ENCODE data around the gene TMEM117.
A peak's percentile ranks its signal among the peaks of the same experiment; 100 is the strongest.
"Not testable (repeated sequence)": the region's sequence is repeated elsewhere in the genome, so short reads cannot be mapped to it uniquely, and the experiment has no call there.

Gene TMEM117

GRCh38 chr12:43841253-43841652 is 5.4 kb downstream of the TMEM117 start:
- no peak for DNase-seq

GRCh38 chr12:43842259-43842658 is 6.4 kb downstream of the TMEM117 start:
- no peak for DNase-seq

GRCh38 chr12:43847425-43848225 is 11.7 kb downstream of the TMEM117 start:
- DNase-seq: peak; percentile 36

GRCh38 chr12:43848226-43848507 is 12.3 kb downstream of the TMEM117 start:
- DNase-seq: peak; percentile 33

- DNase-seq: no peak
These were observed 12.9 kb downstream of the TMEM117 start for GRCh38 chr12:43848786-43849185.

- DNase-seq: no peak
These were observed 16.9 kb downstream of the TMEM117 start for GRCh38 chr12:43852744-43853143.

- no peak for DNase-seq
These were observed 21.1 kb downstream of the TMEM117 start for GRCh38 chr12:43856972-43857371.

GRCh38 chr12:43858096-43858495 is 22.2 kb downstream of the TMEM117 start:
- DNase-seq: no peak

GRCh38 chr12:43858991-43859390 is 23.1 kb downstream of the TMEM117 start:
- DNase-seq: no peak

- no peak for DNase-seq
These were observed 25.3 kb downstream of the TMEM117 start for GRCh38 chr12:43861015-43861839.

GRCh38 chr12:43861840-43862150 is 25.9 kb downstream of the TMEM117 start:
- DNase-seq: no peak

- DNase-seq: no peak
These were observed 28.0 kb downstream of the TMEM117 start for GRCh38 chr12:43863770-43864366.

- DNase-seq: not testable (repeated sequence)
These were observed 28.7 kb downstream of the TMEM117 start for GRCh38 chr12:43864557-43864956.

GRCh38 chr12:43869184-43869583 is 33.3 kb downstream of the TMEM117 start:
- no peak for DNase-seq

- DNase-seq: not testable (repeated sequence)
These were observed 33.9 kb downstream of the TMEM117 start for GRCh38 chr12:43869765-43870164.

- not testable (repeated sequence) for DNase-seq
These were observed 35.4 kb downstream of the TMEM117 start for GRCh38 chr12:43871258-43871657.

- DNase-seq: no peak
These were observed 36.5 kb downstream of the TMEM117 start for GRCh38 chr12:43872396-43872795.

GRCh38 chr12:43878050-43878449 is 42.2 kb downstream of the TMEM117 start:
- DNase-seq: no peak

GRCh38 chr12:43880547-43880946 is 44.7 kb downstream of the TMEM117 start:
- DNase-seq: no peak

- peak; percentile 84 for DNase-seq
These were observed 46.8 kb downstream of the TMEM117 start for GRCh38 chr12:43882578-43883178.

- no peak for DNase-seq
These were observed 47.4 kb downstream of the TMEM117 start for GRCh38 chr12:43883311-43883710.

- DNase-seq: no peak
These were observed 47.9 kb downstream of the TMEM117 start for GRCh38 chr12:43883748-43884147.

GRCh38 chr12:43884683-43885410 is 49.0 kb downstream of the TMEM117 start:
- no peak for DNase-seq
